Measurements from ENCODE around the gene HBE1. TPM values are rescaled to one million over a fixed set of nuclear protein-coding genes. Genes with fewer than 3 reads are reported as not detected.
A peak's percentile ranks its signal among the peaks of the same experiment; 100 is the strongest.
"Not testable (repeated sequence)": the region's sequence is repeated elsewhere in the genome, so short reads cannot be mapped to it uniquely, and the experiment has no call there.

Gene HBE1
- not detected for total RNA-seq
- polyA plus RNA-seq = not detected

- H3K4me1 ChIP-seq (ENCODE audit: control insufficient read depth, insufficient read depth, low read length, poor library complexity, severe bottlenecking) = no peaks in the 10 kb centered on the region
- H3K9me3 Mint-ChIP-seq = peaks cover 0 to 2% (median 0%) of the 10 kb centered on the region in 7 donors
- no peak within 1 kb of the TSS for H3K27ac ChIP-seq (ENCODE audit: insufficient read depth, low read length, poor library complexity, severe bottlenecking)
- no peaks in the 10 kb centered on the region for H3K4me1 Mint-ChIP-seq
- DNase-seq = no peak
- no peaks in the 10 kb centered on the region for H3K36me3 Mint-ChIP-seq
- no peak within 1 kb of the TSS for H3K27ac Mint-ChIP-seq
- H3K9me3 ChIP-seq (ENCODE audit: control insufficient read depth in 2 of 2, low read length in 2 of 2) = no peaks in the 10 kb centered on the region
- no peaks in the 10 kb centered on the region for H3K36me3 ChIP-seq (ENCODE audit: control insufficient read depth, insufficient read depth, low read length)
- no peak within 1 kb of the TSS for H3K4me3 ChIP-seq (ENCODE audit: low read depth, low read length)
- H3K27me3 ChIP-seq (ENCODE audit: control insufficient read depth, insufficient read depth, low read length) = no peaks in the 10 kb centered on the region
- H3K27me3 Mint-ChIP-seq = no peaks in the 10 kb centered on the region
- no peak within 1 kb of the TSS for H3K4me3 Mint-ChIP-seq
- no peak for ATAC-seq (ENCODE audit: low read depth in 2 of 2)
These were observed at the start of gene HBE1 for GRCh38 chr11:5269715-5270147. Gene HBE1, minus strand, starts transcription at chr11:5269945. Its CDS starts 55 bp downstream, at chr11:5269890.

GRCh38 chr11:5317292-5317691 lies 47.5 kb upstream of the HBE1 start:
- Histone ChIP-seq H3K36me3 (ENCODE audit: control insufficient read depth, insufficient read depth, low read length) (no peaks in the 10 kb centered on the region), H3K4me1 (ENCODE audit: control insufficient read depth, insufficient read depth, low read length, poor library complexity, severe bottlenecking) (no peaks in the 10 kb centered on the region), H3K4me3 (ENCODE audit: low read depth, low read length) (no peak overlapping the region), H3K9me3 (ENCODE audit: control insufficient read depth in 2 of 2, low read length in 2 of 2) (peaks cover 0 to 3% of the 10 kb centered on the region in 2 experiments), H3K27ac (ENCODE audit: insufficient read depth, low read length, poor library complexity, severe bottlenecking) (no peak overlapping the region), H3K27me3 (ENCODE audit: control insufficient read depth, insufficient read depth, low read length) (no peaks in the 10 kb centered on the region)
- Mint-ChIP-seq H3K4me3 (no peak overlapping the region), H3K36me3 (no peaks in the 10 kb centered on the region), H3K27ac (no peak overlapping the region), H3K4me1 (peaks cover 0 to 4% (median 0%) of the 10 kb centered on the region in 4 donors), H3K27me3 (no peaks in the 10 kb centered on the region), H3K9me3 (peaks cover 0 to 4% (median 3%) of the 10 kb centered on the region in 7 donors)
- no peak for DNase-seq
- no peak for ATAC-seq (ENCODE audit: low read depth in 2 of 2)

GRCh38 chr11:5313326-5314023 lies 43.7 kb upstream of the HBE1 start:
- ATAC-seq (ENCODE audit: low read depth in 2 of 2); H3K4me3 Mint-ChIP-seq; H3K27me3 Mint-ChIP-seq; H3K27ac Mint-ChIP-seq; H3K4me1 ChIP-seq (ENCODE audit: control insufficient read depth, insufficient read depth, low read length, poor library complexity, severe bottlenecking); DNase-seq; H3K36me3 ChIP-seq (ENCODE audit: control insufficient read depth, insufficient read depth, low read length); H3K4me3 ChIP-seq (ENCODE audit: low read depth, low read length); H3K36me3 Mint-ChIP-seq; H3K9me3 Mint-ChIP-seq; H3K27me3 ChIP-seq (ENCODE audit: control insufficient read depth, insufficient read depth, low read length); H3K27ac ChIP-seq (ENCODE audit: insufficient read depth, low read length, poor library complexity, severe bottlenecking); H3K9me3 ChIP-seq (ENCODE audit: control insufficient read depth in 2 of 2, low read length in 2 of 2); H3K4me1 Mint-ChIP-seq: not testable (repeated sequence)

GRCh38 chr11:5310423-5310822 lies 40.7 kb upstream of the HBE1 start:
- Histone ChIP-seq H3K4me3 (ENCODE audit: low read depth, low read length) (no peak overlapping the region), H3K27ac (ENCODE audit: insufficient read depth, low read length, poor library complexity, severe bottlenecking) (no peak overlapping the region), H3K36me3 (ENCODE audit: control insufficient read depth, insufficient read depth, low read length) (no peaks in the 10 kb centered on the region), H3K27me3 (ENCODE audit: control insufficient read depth, insufficient read depth, low read length) (no peaks in the 10 kb centered on the region), H3K4me1 (ENCODE audit: control insufficient read depth, insufficient read depth, low read length, poor library complexity, severe bottlenecking) (no peaks in the 10 kb centered on the region), H3K9me3 (ENCODE audit: control insufficient read depth in 2 of 2, low read length in 2 of 2) (peaks cover 0 to 3% of the 10 kb centered on the region in 2 experiments)
- DNase-seq = no peak
- peaks cover 4% of the 10 kb centered on the region for H3K27me3 Mint-ChIP-seq
- no peak overlapping the region for H3K4me3 Mint-ChIP-seq
- ATAC-seq (ENCODE audit: low read depth in 2 of 2) = no peak
- H3K9me3 Mint-ChIP-seq = peaks cover 0 to 4% (median 2%) of the 10 kb centered on the region in 7 donors
- no peaks in the 10 kb centered on the region for H3K4me1 Mint-ChIP-seq
- no peak overlapping the region for H3K27ac Mint-ChIP-seq
- no peaks in the 10 kb centered on the region for H3K36me3 Mint-ChIP-seq

- H3K4me3 Mint-ChIP-seq = peak overlapping the region in 1 of 4 donors; percentile 63
These were observed 37.7 kb upstream of the HBE1 start for GRCh38 chr11:5307256-5308019.

GRCh38 chr11:5304046-5304445 lies 34.3 kb upstream of the HBE1 start:
- Histone ChIP-seq H3K36me3 (ENCODE audit: control insufficient read depth, insufficient read depth, low read length) (no peaks in the 10 kb centered on the region), H3K4me3 (ENCODE audit: low read depth, low read length) (no peak overlapping the region), H3K27ac (ENCODE audit: insufficient read depth, low read length, poor library complexity, severe bottlenecking) (no peak overlapping the region), H3K4me1 (ENCODE audit: control insufficient read depth, insufficient read depth, low read length, poor library complexity, severe bottlenecking) (no peaks in the 10 kb centered on the region), H3K27me3 (ENCODE audit: control insufficient read depth, insufficient read depth, low read length) (no peaks in the 10 kb centered on the region), H3K9me3 (ENCODE audit: control insufficient read depth in 2 of 2, low read length in 2 of 2) (no peaks in the 10 kb centered on the region)
- ATAC-seq (ENCODE audit: low read depth in 2 of 2) = no peak
- DNase-seq = no peak
- no peaks in the 10 kb centered on the region for H3K36me3 Mint-ChIP-seq
- H3K27ac Mint-ChIP-seq = no peak overlapping the region
- peaks cover 4% of the 10 kb centered on the region for H3K27me3 Mint-ChIP-seq
- H3K9me3 Mint-ChIP-seq = peaks cover 0 to 4% (median 0%) of the 10 kb centered on the region in 7 donors
- no peaks in the 10 kb centered on the region for H3K4me1 Mint-ChIP-seq
- no peak overlapping the region for H3K4me3 Mint-ChIP-seq

More at GRCh38 chr11:5307256-5308019, 37.7 kb upstream of the HBE1 start:
- DNase-seq (no peak), ATAC-seq (ENCODE audit: low read depth in 2 of 2) (no peak)
- no peak overlapping the region for H3K27ac Mint-ChIP-seq
- Histone ChIP-seq H3K4me3 (ENCODE audit: low read depth, low read length) (no peak overlapping the region), H3K36me3 (ENCODE audit: control insufficient read depth, insufficient read depth, low read length) (no peaks in the 10 kb centered on the region), H3K27me3 (ENCODE audit: control insufficient read depth, insufficient read depth, low read length) (no peaks in the 10 kb centered on the region), H3K4me1 (ENCODE audit: control insufficient read depth, insufficient read depth, low read length, poor library complexity, severe bottlenecking) (no peaks in the 10 kb centered on the region), H3K27ac (ENCODE audit: insufficient read depth, low read length, poor library complexity, severe bottlenecking) (no peak overlapping the region), H3K9me3 (ENCODE audit: control insufficient read depth in 2 of 2, low read length in 2 of 2) (no peaks in the 10 kb centered on the region)
- H3K27me3 Mint-ChIP-seq = peaks cover 4% of the 10 kb centered on the region
- no peaks in the 10 kb centered on the region for H3K36me3 Mint-ChIP-seq
- H3K4me1 Mint-ChIP-seq = no peaks in the 10 kb centered on the region
- H3K9me3 Mint-ChIP-seq = peaks cover 0 to 4% (median 0%) of the 10 kb centered on the region in 7 donors

GRCh38 chr11:5303626-5304025 lies 33.9 kb upstream of the HBE1 start:
- no peaks in the 10 kb centered on the region for H3K4me1 Mint-ChIP-seq
- H3K9me3 ChIP-seq (ENCODE audit: control insufficient read depth in 2 of 2, low read length in 2 of 2) = no peaks in the 10 kb centered on the region

More at GRCh38 chr11:5303626-5304025, 33.9 kb upstream of the HBE1 start:
- Histone ChIP-seq H3K27ac (ENCODE audit: insufficient read depth, low read length, poor library complexity, severe bottlenecking) (no peak overlapping the region), H3K4me1 (ENCODE audit: control insufficient read depth, insufficient read depth, low read length, poor library complexity, severe bottlenecking) (no peaks in the 10 kb centered on the region), H3K4me3 (ENCODE audit: low read depth, low read length) (no peak overlapping the region), H3K36me3 (ENCODE audit: control insufficient read depth, insufficient read depth, low read length) (no peaks in the 10 kb centered on the region), H3K27me3 (ENCODE audit: control insufficient read depth, insufficient read depth, low read length) (no peaks in the 10 kb centered on the region)
- Mint-ChIP-seq H3K36me3 (no peaks in the 10 kb centered on the region), H3K4me3 (no peak overlapping the region), H3K27me3 (peaks cover 4% of the 10 kb centered on the region), H3K9me3 (peaks cover 0 to 4% (median 0%) of the 10 kb centered on the region in 7 donors), H3K27ac (no peak overlapping the region)
- ATAC-seq (ENCODE audit: low read depth in 2 of 2) (no peak), DNase-seq (no peak)

All from CD4-positive, CD25-positive, alpha-beta regulatory T cell (primary cell).